GM23248 (cell line): Measurements from ENCODE around the gene FGGY. TPM values are rescaled to one million over a fixed set of nuclear protein-coding genes. Genes with fewer than 3 reads are reported as not detected.

Source experiments
- DNase-seq: peaks from one replicate; pipeline ENCODE4 v3.0.0-alpha.2; 2015
- H2AFZ ChIP-seq: fragments of 200-600 bp; sonication (generic); 2 replicates; pipeline ENCODE4 v1.6.1; 2016; ENCODE audit warnings: antibody characterized with exemption
- H3F3A ChIP-seq: fragments of 200-600 bp; sonication (generic); 2 replicates; pipeline ENCODE4 v1.6.1; 2016; ENCODE audit warnings: mild to moderate bottlenecking, antibody characterized with exemption, mixed run types; ENCODE audit not compliant: insufficient read depth
- H3K27ac ChIP-seq: fragments of 200-600 bp; sonication (generic); 2 replicates; pipeline ENCODE4 v1.5.1; 2016; ENCODE audit warnings: mild to moderate bottlenecking
- H3K27me3 ChIP-seq: fragments of 200-600 bp; sonication (generic); replicated peaks from 2 replicates; pipeline ENCODE4 v1.6.1; 2016; ENCODE audit warnings: mild to moderate bottlenecking; ENCODE audit not compliant: insufficient read depth
- H3K36me3 ChIP-seq: fragments of 200-600 bp; sonication (generic); 2 replicates; pipeline ENCODE4 v1.6.1; 2016; ENCODE audit warnings: low read depth, mild to moderate bottlenecking
- H3K4me1 ChIP-seq: fragments of 200-600 bp; sonication (generic); 2 replicates; pipeline ENCODE4 v1.6.1; 2016; ENCODE audit warnings: mild to moderate bottlenecking; ENCODE audit not compliant: insufficient read depth
- H3K4me2 ChIP-seq: fragments of 200-600 bp; sonication (generic); one replicate; pipeline ENCODE4 v1.6.1; 2016; ENCODE audit warnings: mild to moderate bottlenecking; ENCODE audit not compliant: unreplicated experiment
- H3K4me3 ChIP-seq: fragments of 200-600 bp; sonication (generic); 2 replicates; pipeline ENCODE4 v1.5.1; 2016; ENCODE audit warnings: mild to moderate bottlenecking
- H3K79me2 ChIP-seq: fragments of 200-600 bp; sonication (generic); 2 replicates; pipeline ENCODE4 v1.6.1; 2016; ENCODE audit warnings: mild to moderate bottlenecking; ENCODE audit not compliant: insufficient read depth
- H3K9ac ChIP-seq: fragments of 200-600 bp; sonication (generic); 2 replicates; pipeline ENCODE4 v1.6.1; 2016; ENCODE audit warnings: mild to moderate bottlenecking
- H3K9me2 ChIP-seq: fragments of 200-600 bp; sonication (generic); 2 replicates; pipeline ENCODE4 v1.6.1; 2016; ENCODE audit warnings: mixed run types, mild to moderate bottlenecking, moderate library complexity; ENCODE audit not compliant: insufficient read depth
- H3K9me3 ChIP-seq: fragments of 200-600 bp; sonication (generic); one replicate; pipeline ENCODE4 v1.6.1; 2017; ENCODE audit warnings: low read depth
- H4K20me1 ChIP-seq: fragments of 200-600 bp; sonication (generic); 2 replicates; pipeline ENCODE4 v1.6.0; 2016; ENCODE audit not compliant: insufficient read depth
- EZH2 ChIP-seq: fragments of 200-600 bp; sonication (generic); IDR thresholded peaks from 2 replicates; pipeline ENCODE4 v1.6.1; 2018; ENCODE audit warnings: antibody characterized with exemption, mild to moderate bottlenecking; ENCODE audit not compliant: insufficient read depth, poor library complexity, severe bottlenecking
- EZH2phosphoT487 ChIP-seq: fragments of 200-600 bp; sonication (generic); IDR thresholded peaks from 2 replicates; pipeline ENCODE4 v1.6.1; 2018; ENCODE audit warnings: antibody characterized with exemption, moderate library complexity, mild to moderate bottlenecking, low read depth; ENCODE audit not compliant: insufficient read depth
- WGBS, 2 experiments: methylation state at CpG; one replicate each; pipeline ENCODE4 v1.1.6; 2015 to 2017; ENCODE audit warnings: low lambda C conversion rate in 2 of 2, low coverage in 1 of 2; ENCODE audit errors: missing lambda C conversion rate in 2 of 2; 5-methylcytosine and 5-hydroxymethylcytosine counted together
- in situ Hi-C: fragments of 300-500 bp; cut with MboI; formaldehyde crosslinking; loops from 2 replicates; pipeline ENCODE4 v1.15.0; 2020
- polyA plus RNA-seq: library from polyadenylated mRNA; unstranded; fragments of >200 nt; fragmentation: Nextera tagmentation; extraction: Ambion mirVana; gene quantifications from 2 replicates; pipeline ENCODE4 v1.2.1, GENCODE V29; 2016
- total RNA-seq: library from RNA; depleted of rRNA; stranded (reverse); fragments of >200 nt; shearing (Covaris generic); gene quantifications from 2 replicates; pipeline ENCODE4 v1.2.3, GENCODE V29; 2014

The FGGY gene
- total and polyA plus RNA-seq, 2 experiments from 2014 or later = 12.8 to 16.9 TPM

DNA sequence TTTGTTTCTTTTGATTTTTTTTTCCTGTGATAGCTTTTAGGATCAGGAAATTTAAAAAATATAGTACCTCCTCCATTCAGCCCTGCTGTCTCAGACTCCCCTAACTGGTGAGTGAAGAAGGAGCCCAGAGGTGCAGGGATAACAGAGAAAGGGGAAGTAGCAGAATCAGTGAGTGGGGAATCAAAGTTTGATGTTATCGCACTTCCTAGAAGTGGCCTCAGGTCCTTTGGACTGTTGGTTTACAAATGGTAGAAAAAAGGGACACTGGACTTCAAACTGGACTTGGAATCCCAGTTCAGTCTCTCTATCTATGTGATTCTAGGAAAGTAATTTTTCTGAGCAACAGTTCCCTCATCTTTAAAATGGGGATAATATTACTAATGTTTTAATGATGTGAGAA is 99.5 kb downstream of the FGGY start:
- no peaks in the 10 kb centered on the region for H4K20me1 ChIP-seq
- 97 to 100% methylated on average over 1 of the region's 1 CpG for WGBS, 2 experiments
- H3K27me3 ChIP-seq = no peaks in the 10 kb centered on the region
- no peaks in the 10 kb centered on the region for H3K9me2 ChIP-seq
- in situ Hi-C loops = no loop called here
- peaks cover 17% of the 10 kb centered on the region for H3K4me1 ChIP-seq
- H3K27ac ChIP-seq = no peak overlapping the region
- H3K36me3 ChIP-seq = no peaks in the 10 kb centered on the region
- no peaks in the 10 kb centered on the region for H3K79me2 ChIP-seq
- no peak overlapping the region for H3K4me2 ChIP-seq
- TF ChIP-seq EZH2 = no peak
- TF ChIP-seq EZH2phosphoT487 = no peak
- H2AFZ ChIP-seq = no peak overlapping the region
- H3K9ac ChIP-seq = no peak overlapping the region
- no peak for DNase-seq
- no peaks in the 10 kb centered on the region for H3K9me3 ChIP-seq
- no peak overlapping the region for H3K4me3 ChIP-seq
- peaks cover 9% of the 10 kb centered on the region for H3F3A ChIP-seq

DNA sequence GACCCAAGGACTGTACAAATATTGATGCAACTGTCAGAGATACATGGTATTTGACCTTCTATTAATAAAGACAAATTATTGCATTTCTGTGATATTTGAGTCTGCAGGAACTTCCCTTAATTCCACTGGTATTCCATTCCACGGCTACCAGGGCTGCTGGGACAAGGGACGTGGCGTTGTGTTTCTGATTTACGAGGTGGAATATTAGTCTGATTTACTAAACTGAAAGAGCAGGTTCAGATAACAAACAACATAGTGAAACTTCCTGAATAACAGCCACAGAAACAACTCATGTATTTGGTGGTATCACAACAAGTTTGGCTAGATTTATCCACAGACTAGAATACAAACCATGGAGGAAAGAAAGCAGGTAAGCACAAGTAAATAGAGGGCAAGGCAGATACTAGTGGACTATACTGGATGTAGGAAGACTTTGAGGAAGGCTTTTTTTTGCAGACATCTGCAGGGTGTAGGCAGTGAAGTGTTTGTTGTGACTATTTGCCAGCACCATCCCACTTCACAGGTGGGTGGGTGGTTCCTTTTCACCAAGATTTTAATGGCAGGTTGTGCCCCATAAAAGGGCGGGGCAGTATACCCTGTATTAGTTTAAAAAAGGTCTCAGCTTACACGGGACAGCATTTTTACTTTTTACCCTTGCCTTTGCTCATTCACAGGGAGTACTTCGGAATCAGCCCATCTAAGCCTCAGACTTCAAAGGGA is 100.4 kb downstream of the FGGY start:
- no peak overlapping the region for H3K27ac ChIP-seq
- no peak overlapping the region for H2AFZ ChIP-seq
- no peak for DNase-seq
- H3K4me2 ChIP-seq = no peak overlapping the region
- H3K79me2 ChIP-seq = no peaks in the 10 kb centered on the region
- in situ Hi-C loops = no loop called here
- no peaks in the 10 kb centered on the region for H3K9me3 ChIP-seq
- no peaks in the 10 kb centered on the region for H3K36me3 ChIP-seq
- no peak for TF ChIP-seq EZH2phosphoT487
- TF ChIP-seq EZH2 = no peak
- H3K4me3 ChIP-seq = no peak overlapping the region
- H3K4me1 ChIP-seq = peaks cover 23% of the 10 kb centered on the region
- H4K20me1 ChIP-seq = no peaks in the 10 kb centered on the region
- H3K27me3 ChIP-seq = no peaks in the 10 kb centered on the region
- H3K9ac ChIP-seq = no peak overlapping the region
- WGBS, 2 experiments = 84 to 85% methylated on average over 7 of the region's 7 CpGs
- H3F3A ChIP-seq = peaks cover 9% of the 10 kb centered on the region
- no peaks in the 10 kb centered on the region for H3K9me2 ChIP-seq

DNA sequence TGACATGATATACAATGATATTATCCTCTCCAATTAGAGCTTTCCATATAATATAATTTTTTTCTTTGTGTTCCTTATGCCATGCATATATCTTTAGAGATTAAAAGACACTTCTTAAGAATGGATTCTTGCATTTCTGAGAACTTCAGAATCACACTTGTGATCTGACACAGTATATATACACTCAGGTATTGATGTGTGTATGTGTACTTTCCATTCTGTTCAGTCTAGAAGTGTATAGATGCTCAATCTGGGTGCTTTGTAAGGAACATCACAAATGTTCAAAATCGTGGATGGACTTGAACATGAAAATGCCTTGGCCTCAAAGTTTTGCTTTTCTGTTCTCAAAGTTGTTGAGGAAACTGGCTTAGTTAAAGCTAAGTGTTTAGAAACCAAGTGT is 102.7 kb downstream of the FGGY start:
- Histone ChIP-seq H3K4me3 (no peak overlapping the region), H3K4me2 (no peak overlapping the region), H3K27ac (no peak overlapping the region), H3K27me3 (no peaks in the 10 kb centered on the region), H3K36me3 (no peaks in the 10 kb centered on the region), H2AFZ (no peak overlapping the region), H3K9ac (no peak overlapping the region), H3K4me1 (peaks cover 6% of the 10 kb centered on the region; the same call in 1 of the 2 replicates), H4K20me1 (no peaks in the 10 kb centered on the region), H3K9me2 (no peaks in the 10 kb centered on the region), H3K9me3 (no peaks in the 10 kb centered on the region), H3F3A (no peaks in the 10 kb centered on the region), H3K79me2 (no peaks in the 10 kb centered on the region)
- TF ChIP-seq EZH2phosphoT487 (no peak), EZH2 (no peak)
- DNase-seq = no peak
- 92 to 93% methylated on average over 1 of the region's 1 CpG for WGBS, 2 experiments
- in situ Hi-C loops = no loop called here

DNA sequence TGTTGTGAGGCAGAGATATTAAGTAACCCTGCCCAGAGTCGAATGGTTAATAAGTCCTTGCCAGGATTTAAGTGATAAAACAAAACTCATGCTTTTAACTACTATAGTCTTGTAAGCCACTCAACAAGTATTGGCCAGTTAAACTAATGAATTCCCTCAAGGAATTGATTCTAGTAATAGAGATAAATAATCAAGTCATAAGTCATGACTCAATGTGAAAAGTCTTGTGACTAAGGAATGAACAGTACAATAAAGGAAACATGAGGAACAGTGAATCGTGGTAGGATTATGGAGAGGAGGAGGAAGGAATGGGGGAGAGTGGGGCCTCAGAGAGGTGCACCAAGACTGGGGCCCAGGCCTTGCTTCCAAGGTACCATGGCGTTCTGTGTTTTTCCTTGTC is 104.7 kb downstream of the FGGY start:
- Histone ChIP-seq H3K27me3 (no peaks in the 10 kb centered on the region), H3K79me2 (no peaks in the 10 kb centered on the region), H3K9me3 (no peaks in the 10 kb centered on the region), H3K9me2 (no peaks in the 10 kb centered on the region), H3K36me3 (no peaks in the 10 kb centered on the region), H3K4me3 (no peak overlapping the region), H3K4me1 (peaks cover 11% of the 10 kb centered on the region; the same call in 1 of the 2 replicates), H3K4me2 (no peak overlapping the region), H2AFZ (no peak overlapping the region), H4K20me1 (no peaks in the 10 kb centered on the region), H3K27ac (no peak overlapping the region), H3K9ac (no peak overlapping the region), H3F3A (no peaks in the 10 kb centered on the region)
- 60% methylated on average over 3 of the region's 3 CpGs for WGBS, 2 experiments
- DNase-seq = peak; percentile 40
- TF ChIP-seq EZH2 (no peak), EZH2phosphoT487 (no peak)
- in situ Hi-C loops = no loop called here

DNA sequence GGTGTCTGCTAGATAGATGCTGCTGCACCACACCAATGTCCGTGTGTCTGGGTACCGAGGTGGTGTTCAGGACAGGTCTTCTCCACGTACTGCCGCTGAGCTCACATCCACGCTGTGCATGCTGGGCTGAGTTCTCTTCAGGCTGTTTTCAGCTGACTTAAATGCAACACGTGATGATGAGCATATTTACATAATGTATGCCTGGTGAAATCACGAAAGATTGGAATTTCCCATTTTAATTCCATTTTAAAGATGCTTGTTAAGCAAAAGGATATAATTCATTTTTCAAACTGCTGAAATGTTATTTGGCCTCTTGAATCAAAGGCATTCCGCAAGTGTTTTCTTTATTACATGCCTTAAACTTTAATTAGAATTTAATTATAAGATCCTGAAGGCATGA is 107.9 kb downstream of the FGGY start:
- in situ Hi-C loops = no loop called here
- WGBS, 2 experiments = 30 to 37% methylated on average over 8 of the region's 8 CpGs
- H3K4me2 ChIP-seq = no peak overlapping the region
- no peaks in the 10 kb centered on the region for H3K9me2 ChIP-seq
- no peaks in the 10 kb centered on the region for H3K9me3 ChIP-seq
- no peak overlapping the region for H2AFZ ChIP-seq
- H3K27me3 ChIP-seq = no peaks in the 10 kb centered on the region
- H3K4me3 ChIP-seq = no peak overlapping the region
- TF ChIP-seq EZH2phosphoT487 (no peak), EZH2 (no peak)
- peak; percentile 35 for DNase-seq
- no peaks in the 10 kb centered on the region for H4K20me1 ChIP-seq
- H3K4me1 ChIP-seq = peaks cover 11% of the 10 kb centered on the region; the same call in 1 of the 2 replicates
- H3K79me2 ChIP-seq = no peaks in the 10 kb centered on the region
- H3K27ac ChIP-seq = no peak overlapping the region
- no peak overlapping the region for H3K9ac ChIP-seq
- no peaks in the 10 kb centered on the region for H3F3A ChIP-seq
- no peaks in the 10 kb centered on the region for H3K36me3 ChIP-seq
